ENCODE measurements around the gene DOK6.
A peak's percentile ranks its signal among the peaks of the same experiment; 100 is the strongest.

The DOK6 gene

GRCh38 chr18:69557282-69557681 lies 156.6 kb downstream of the DOK6 start:
- no peak for DNase-seq

- no peak for DNase-seq
Observed at GRCh38 chr18:69558052-69558451, 157.4 kb downstream of the DOK6 start.

- no peak for DNase-seq
Observed at GRCh38 chr18:69559604-69560003, 158.9 kb downstream of the DOK6 start.

- peak; percentile 22 for DNase-seq
Observed at GRCh38 chr18:69564602-69565001, 163.9 kb downstream of the DOK6 start.

- DNase-seq: peak; percentile 91
Observed at GRCh38 chr18:69567813-69568488, 167.3 kb downstream of the DOK6 start.

GRCh38 chr18:69569133-69569532 lies 168.4 kb downstream of the DOK6 start:
- peak; percentile 93 for DNase-seq

- no peak for DNase-seq
Observed at GRCh38 chr18:69574401-69574800, 173.7 kb downstream of the DOK6 start.

- DNase-seq: peak; percentile 68
Observed at GRCh38 chr18:69580107-69580506, 179.4 kb downstream of the DOK6 start.

- DNase-seq: no peak
Observed at GRCh38 chr18:69584429-69584828, 183.7 kb downstream of the DOK6 start.

GRCh38 chr18:69585696-69586095 lies 185.0 kb downstream of the DOK6 start:
- DNase-seq: peak; percentile 55

GRCh38 chr18:69586537-69586936 lies 185.8 kb downstream of the DOK6 start:
- peak; percentile 32 for DNase-seq

GRCh38 chr18:69588301-69588700 lies 187.6 kb downstream of the DOK6 start:
- no peak for DNase-seq

GRCh38 chr18:69590150-69590549 lies 189.5 kb downstream of the DOK6 start:
- no peak for DNase-seq

GRCh38 chr18:69596345-69596744 lies 195.7 kb downstream of the DOK6 start:
- no peak for DNase-seq

GRCh38 chr18:69597561-69597960 lies 196.9 kb downstream of the DOK6 start:
- DNase-seq: no peak

GRCh38 chr18:69599377-69599776 lies 198.7 kb downstream of the DOK6 start:
- peak; percentile 98 for DNase-seq

GRCh38 chr18:69612242-69612641 lies 211.6 kb downstream of the DOK6 start:
- DNase-seq: no peak

GRCh38 chr18:69616114-69616513 lies 215.4 kb downstream of the DOK6 start:
- DNase-seq: no peak

- no peak for DNase-seq
Observed at GRCh38 chr18:69617408-69617807, 216.7 kb downstream of the DOK6 start.

GRCh38 chr18:69617888-69618287 lies 217.2 kb downstream of the DOK6 start:
- DNase-seq: no peak

- no peak for DNase-seq
Observed at GRCh38 chr18:69622184-69622583, 221.5 kb downstream of the DOK6 start.

- DNase-seq: no peak
Observed at GRCh38 chr18:69622961-69623360, 222.3 kb downstream of the DOK6 start.

- no peak for DNase-seq
Observed at GRCh38 chr18:69626171-69626570, 225.5 kb downstream of the DOK6 start.

- no peak for DNase-seq
Observed at GRCh38 chr18:69626643-69627242, 226.1 kb downstream of the DOK6 start.

GRCh38 chr18:69628774-69629359 lies 228.2 kb downstream of the DOK6 start:
- no peak for DNase-seq

Data from NCI-H510A treated with DMSO at 0.1 percent for 48 hours (cell line).